Spinal cord (tissue), 10 donors: ENCODE measurements around the gene NCOA5. TPM values are rescaled to one million over a fixed set of nuclear protein-coding genes. Genes with fewer than 3 reads are reported as not detected.

Source experiments
- DNase-seq, 6 donors: peaks; one replicate each; pipeline versions ENCODE4 v3.0.0 to v3.0.0-alpha.2; 2013 to 2015; ENCODE audit warnings: low spot score in 6 of 6, low read depth in 4 of 6
- H3K27ac ChIP-seq: one replicate; pipeline ENCODE4 v1.5.1; 2013; ENCODE audit warnings: low read depth, low read length, control low read depth
- H3K27me3 ChIP-seq: one replicate; pipeline ENCODE4 v1.6.1; 2013; ENCODE audit warnings: low read length; ENCODE audit not compliant: control insufficient read depth, insufficient read depth
- H3K36me3 ChIP-seq: one replicate; pipeline ENCODE4 v1.6.1; 2013; ENCODE audit warnings: low read length; ENCODE audit not compliant: control insufficient read depth, insufficient read depth
- H3K4me1 ChIP-seq: one replicate; pipeline ENCODE4 v1.6.1; 2013; ENCODE audit warnings: low read length; ENCODE audit not compliant: control insufficient read depth, insufficient read depth
- H3K4me3 ChIP-seq: one replicate; pipeline ENCODE4 v1.5.1; 2013; ENCODE audit warnings: low read depth, low read length, control low read depth
- H3K9me3 ChIP-seq: one replicate; pipeline ENCODE4 v1.6.1; 2013; ENCODE audit warnings: low read length; ENCODE audit not compliant: control insufficient read depth, insufficient read depth
- WGBS: methylation state at CpG from one replicate; pipeline ENCODE4 v1.1.5; 2013; ENCODE audit warnings: missing lambda C conversion rate; ENCODE audit not compliant: insufficient coverage; 5-methylcytosine and 5-hydroxymethylcytosine counted together
- polyA plus RNA-seq, 2 donors: library from polyadenylated mRNA; unstranded; fragments of 120-200 nt; gene quantifications; one replicate each; pipeline ENCODE4 v1.2.1, GENCODE V29; 2013; ENCODE audit not compliant: insufficient read length in 2 of 2
- total RNA-seq, 2 donors: library from RNA; depleted of rRNA in 1 of 2; stranded (reverse); fragments of 120-200 nt in 1 of 2; fragments of >200 nt in 1 of 2; gene quantifications; one replicate each; pipeline versions ENCODE4 v1.2.3 to v1.2.4, GENCODE V29; 2013 to 2014
- donor health status: healthy.

NCOA5 gene
- total and polyA plus RNA-seq, 4 donors, result 12.3 to 50.7 (median 40.0) TPM

DNA sequence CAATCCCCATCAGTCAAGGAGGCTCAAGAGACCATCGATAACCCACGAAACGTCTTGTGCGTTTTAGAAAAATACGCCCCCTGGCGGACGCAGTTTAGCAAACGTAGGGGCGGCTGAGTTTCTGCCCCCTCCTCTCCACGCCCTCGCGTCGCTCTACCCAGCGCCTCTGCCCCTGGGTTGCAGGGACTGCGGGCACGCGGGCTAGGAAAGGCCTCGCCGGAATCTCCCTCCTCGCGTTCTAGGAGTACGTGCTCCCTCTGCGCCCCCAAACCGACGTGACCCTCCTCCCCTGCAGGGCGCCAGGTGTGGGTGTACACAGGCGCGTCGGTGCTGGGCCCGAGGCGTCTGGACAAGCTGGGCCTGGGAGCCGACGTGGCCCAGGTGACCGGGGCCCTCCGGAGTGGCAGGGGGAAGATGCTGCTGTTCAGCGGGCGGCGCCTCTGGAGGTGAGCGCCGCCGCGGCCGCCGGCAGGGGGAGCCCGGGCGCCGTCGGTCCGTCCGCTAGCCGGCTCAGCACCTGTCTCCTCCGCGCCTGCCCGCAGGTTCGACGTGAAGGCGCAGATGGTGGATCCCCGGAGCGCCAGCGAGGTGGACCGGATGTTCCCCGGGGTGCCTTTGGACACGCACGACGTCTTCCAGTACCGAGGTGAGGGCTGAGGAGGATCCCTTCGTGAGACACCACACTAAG lies 75.8 kb downstream of the NCOA5 start:
- no peak overlapping the region for H3K4me3 ChIP-seq
- H3K9me3 ChIP-seq, result no peaks in the 10 kb centered on the region
- DNase-seq, result peak in 2 of 6 donors; percentile 54 to 62
- H3K4me1 ChIP-seq, result peaks cover 16% of the 10 kb centered on the region
- H3K27ac ChIP-seq, result no peak overlapping the region
- H3K27me3 ChIP-seq, result peaks cover 62% of the 10 kb centered on the region
- 2% methylated on average over 60 of the region's 67 CpGs for WGBS
- no peaks in the 10 kb centered on the region for H3K36me3 ChIP-seq

DNA sequence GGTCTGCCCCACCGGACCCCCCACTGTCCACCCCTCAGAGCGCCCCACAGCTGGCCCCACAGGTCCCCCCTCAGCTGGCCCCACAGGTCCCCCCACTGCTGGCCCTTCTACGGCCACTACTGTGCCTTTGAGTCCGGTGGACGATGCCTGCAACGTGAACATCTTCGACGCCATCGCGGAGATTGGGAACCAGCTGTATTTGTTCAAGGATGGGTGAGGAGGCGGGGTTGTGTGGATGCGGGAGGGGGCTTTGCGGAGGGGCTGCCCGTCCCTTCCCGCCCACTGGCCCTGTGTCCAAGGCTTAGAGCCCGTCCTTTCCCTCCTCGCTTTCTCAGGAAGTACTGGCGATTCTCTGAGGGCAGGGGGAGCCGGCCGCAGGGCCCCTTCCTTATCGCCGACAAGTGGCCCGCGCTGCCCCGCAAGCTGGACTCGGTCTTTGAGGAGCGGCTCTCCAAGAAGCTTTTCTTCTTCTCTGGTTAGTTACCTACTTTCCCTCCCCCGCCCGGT lies 76.4 kb downstream of the NCOA5 start:
- no peak for DNase-seq
- Histone ChIP-seq H3K36me3 (no peaks in the 10 kb centered on the region), H3K4me1 (peaks cover 16% of the 10 kb centered on the region), H3K27ac (no peak overlapping the region), H3K4me3 (no peak overlapping the region), H3K27me3 (peaks cover 68% of the 10 kb centered on the region), H3K9me3 (no peaks in the 10 kb centered on the region)
- WGBS, result 4% methylated on average over 26 of the region's 29 CpGs

- no peak for DNase-seq
- Histone ChIP-seq H3K36me3 (no peaks in the 10 kb centered on the region), H3K27ac (no peak overlapping the region), H3K4me1 (peaks cover 16% of the 10 kb centered on the region), H3K27me3 (peaks cover 73% of the 10 kb centered on the region), H3K9me3 (no peaks in the 10 kb centered on the region), H3K4me3 (no peak overlapping the region)
- WGBS, result 69% methylated on average over 10 of the region's 10 CpGs
Observed at GRCh38 chr20:46012921-46013320, 76.8 kb downstream of the NCOA5 start.

GRCh38 chr20:46011631-46012482 lies 77.9 kb downstream of the NCOA5 start:
- Histone ChIP-seq H3K27ac (no peak overlapping the region), H3K4me1 (peaks cover 16% of the 10 kb centered on the region), H3K36me3 (no peaks in the 10 kb centered on the region), H3K9me3 (no peaks in the 10 kb centered on the region), H3K27me3 (peaks cover 79% of the 10 kb centered on the region), H3K4me3 (no peak overlapping the region)
- 7% methylated on average over 48 of the region's 57 CpGs for WGBS
- peak in 1 of 6 donors; percentile 32 for DNase-seq

Other genes starting within 250 kb of the NCOA5 start
- gene ACOT8, start 232.6 kb downstream of the NCOA5 start, total RNA-seq, result 10 to 100 TPM; 27.8 to 37.9 TPM
- gene ACOT8, start 232.6 kb downstream of the NCOA5 start, polyA plus RNA-seq, result 10 to 100 TPM; 38.7 to 46.3 TPM
- gene ZSWIM3, start 232.3 kb downstream of the NCOA5 start, total RNA-seq, result 1 to 10 TPM; 8.8 to 9.3 TPM
- gene ZSWIM3, start 232.3 kb downstream of the NCOA5 start, polyA plus RNA-seq, result 1 to 10 TPM; 6.1 to 7.2 TPM
- gene ZSWIM1, start 208.7 kb downstream of the NCOA5 start, total RNA-seq, result 10 to 100 TPM in 1 of 2 donors, 1 to 10 TPM in 1; 5.5 to 12.0 TPM
- 10 to 100 TPM; 15.9 to 18.3 TPM for gene ZSWIM1, start 208.7 kb downstream of the NCOA5 start, polyA plus RNA-seq
- 1 to 10 TPM; 1.3 to 3.0 TPM for gene SPATA25, start 202.3 kb downstream of the NCOA5 start, total RNA-seq
- gene SPATA25, start 202.3 kb downstream of the NCOA5 start, polyA plus RNA-seq, result 1 to 10 TPM; 2.6 to 5.6 TPM
- 1 to 10 TPM; 2.4 to 6.3 TPM for gene NEURL2, start 198.8 kb downstream of the NCOA5 start, total RNA-seq
- gene NEURL2, start 198.8 kb downstream of the NCOA5 start, polyA plus RNA-seq, result 1 to 10 TPM; 3.6 to 7.0 TPM
- gene CTSA, start 198.6 kb downstream of the NCOA5 start, total RNA-seq, result 10 to 100 TPM; 29.4 to 58.4 TPM
- 100 to 1,000 TPM in 1 of 2 donors, 10 to 100 TPM in 1; 75.7 to 102 TPM for gene CTSA, start 198.6 kb downstream of the NCOA5 start, polyA plus RNA-seq
- gene PLTP, start 177.8 kb downstream of the NCOA5 start, total RNA-seq, result 100 to 1,000 TPM in 1 of 2 donors, 10 to 100 TPM in 1; 73.7 to 471 TPM
- 100 to 1,000 TPM; 222 to 234 TPM for gene PLTP, start 177.8 kb downstream of the NCOA5 start, polyA plus RNA-seq
- 10 to 100 TPM; 13.0 to 15.9 TPM for gene PCIF1, start 155.3 kb downstream of the NCOA5 start, total RNA-seq
- gene PCIF1, start 155.3 kb downstream of the NCOA5 start, polyA plus RNA-seq, result 10 to 100 TPM; 46.0 to 49.9 TPM
- 10 to 100 TPM in 1 of 2 donors, 1 to 10 TPM in 1; 9.9 to 12.9 TPM for gene ZNF335, start 117.8 kb downstream of the NCOA5 start, total RNA-seq
- 10 to 100 TPM; 18.3 to 21.6 TPM for gene ZNF335, start 117.8 kb downstream of the NCOA5 start, polyA plus RNA-seq
- gene MMP9, start 81.1 kb downstream of the NCOA5 start, total RNA-seq, result 1 to 10 TPM in 1 of 2 donors, under 1 TPM in 1; 0.88 to 6.2 TPM
- gene MMP9, start 81.1 kb downstream of the NCOA5 start, polyA plus RNA-seq, result under 1 TPM; 0.11 to 0.41 TPM
- gene SLC12A5, start 60.7 kb downstream of the NCOA5 start, total RNA-seq, result 10 to 100 TPM; 26.2 to 84.7 TPM
- gene SLC12A5, start 60.7 kb downstream of the NCOA5 start, polyA plus RNA-seq, result 100 to 1,000 TPM; 176 to 191 TPM
- gene CD40, start 28.4 kb upstream of the NCOA5 start, total RNA-seq, result 1 to 10 TPM; 1.6 to 6.3 TPM
- 1 to 10 TPM; 4.8 to 6.5 TPM for gene CD40, start 28.4 kb upstream of the NCOA5 start, polyA plus RNA-seq
- gene CDH22, start 218.5 kb upstream of the NCOA5 start, total RNA-seq, result 1 to 10 TPM; 1.6 to 2.4 TPM
- gene CDH22, start 218.5 kb upstream of the NCOA5 start, polyA plus RNA-seq, result 10 to 100 TPM; 12.6 to 13.1 TPM